GM11168 (cell line): ENCODE results near the gene AQP10.
"Not testable (repeated sequence)": the region's sequence is repeated elsewhere in the genome, so short reads cannot be mapped to it uniquely, and the experiment has no call there.

Source experiments
- in situ Hi-C: fragments of 300-500 bp; cut with MboI; formaldehyde crosslinking; loops from one replicate; pipeline ENCODE4 v1.12.0; 2022; ENCODE audit warnings: low sequenced_read_pairs; ENCODE audit not compliant: unreplicated experiment

The AQP10 gene

GRCh38 chr1:154320882-154321608 is at the start of gene AQP10:
TSS of gene AQP10 (plus strand) at chr1:154321093. CDS start at chr1:154321156, 63 bp downstream.
- in situ Hi-C loops: no loop called here

- in situ Hi-C loops: loop anchor here (5.0 kb wide), 1 partner anchor 90 kb away; no protein-coding TSS in a partner anchor
Observed at GRCh38 chr1:154272217-154272998, 48.5 kb upstream of the AQP10 start, which contains the start of gene HAX1. TSS of gene HAX1 (plus strand) at chr1:154272629. CDS start at chr1:154272724, 95 bp downstream.

- in situ Hi-C loops: loop anchor here (5.0 kb wide), 1 partner anchor 91 kb away; no protein-coding TSS in a partner anchor
Observed at GRCh38 chr1:154272999-154273563, 47.8 kb upstream of the AQP10 start.

DNA sequence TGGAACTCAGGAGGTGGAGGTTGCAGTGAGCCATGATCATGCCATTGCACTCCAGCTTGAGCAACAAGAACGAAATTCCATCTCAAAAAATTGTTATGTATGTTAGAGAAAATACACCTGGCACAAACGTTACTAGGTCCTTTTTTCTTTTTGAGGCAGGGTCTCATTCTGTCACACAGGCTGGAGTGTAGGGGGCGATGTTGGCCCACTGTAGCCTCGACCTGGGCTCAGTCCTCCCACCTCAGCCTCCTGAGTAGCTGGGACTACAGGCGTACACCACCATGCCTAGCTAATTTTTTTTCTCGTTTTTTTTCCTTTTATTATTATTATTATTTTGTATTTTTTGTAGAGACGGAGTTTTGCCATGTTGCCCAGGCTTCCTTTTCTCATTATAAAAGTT is 44.1 kb upstream of the AQP10 start:
- in situ Hi-C loops: no loop called here

GRCh38 chr1:154287591-154287990 is 33.3 kb upstream of the AQP10 start:
- in situ Hi-C loops: not testable (repeated sequence)

GRCh38 chr1:154288661-154289060 is 32.2 kb upstream of the AQP10 start:
- in situ Hi-C loops: no loop called here

DNA sequence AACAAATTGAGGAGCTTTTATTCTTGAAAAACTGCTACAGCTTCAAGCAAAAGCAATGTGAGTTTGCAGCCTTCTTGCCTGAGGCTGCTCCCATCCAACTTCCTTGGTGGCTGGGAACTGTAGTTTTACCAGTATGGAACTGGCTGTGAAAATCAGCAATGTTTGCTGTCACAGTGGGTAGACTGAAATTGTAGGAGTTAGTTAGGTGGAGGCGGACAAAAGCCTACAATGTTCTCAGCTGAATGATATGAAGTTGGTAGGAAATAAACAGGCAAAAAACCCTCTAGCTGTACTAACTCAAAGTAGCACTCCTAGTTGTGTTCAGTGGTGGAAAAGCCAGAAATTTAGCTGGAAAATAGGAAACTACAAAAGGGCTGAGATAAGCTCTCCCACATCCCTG is 30.0 kb upstream of the AQP10 start:
- in situ Hi-C loops: no loop called here

- in situ Hi-C loops: no loop called here
Observed at GRCh38 chr1:154295408-154296235, 25.3 kb upstream of the AQP10 start.

DNA sequence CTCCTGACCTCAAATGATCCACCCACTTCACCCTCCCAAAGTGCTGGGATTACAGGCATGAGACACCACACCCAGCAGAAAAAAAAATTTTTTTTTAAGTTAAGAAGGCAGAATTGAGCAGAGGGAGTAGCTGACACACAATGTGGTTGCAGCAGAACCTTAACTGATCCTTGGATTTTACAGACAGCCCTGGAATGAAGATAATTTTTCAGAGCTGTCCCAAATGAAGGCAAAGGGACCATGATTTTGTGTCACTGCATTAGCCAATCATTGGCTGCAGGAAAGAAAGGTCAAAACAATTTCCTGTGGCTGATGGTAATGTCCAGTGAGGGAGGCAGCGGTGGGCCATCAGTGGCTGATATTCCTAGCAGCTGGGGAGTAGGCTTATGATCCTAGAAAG is 19.3 kb upstream of the AQP10 start:
- in situ Hi-C loops: no loop called here

DNA sequence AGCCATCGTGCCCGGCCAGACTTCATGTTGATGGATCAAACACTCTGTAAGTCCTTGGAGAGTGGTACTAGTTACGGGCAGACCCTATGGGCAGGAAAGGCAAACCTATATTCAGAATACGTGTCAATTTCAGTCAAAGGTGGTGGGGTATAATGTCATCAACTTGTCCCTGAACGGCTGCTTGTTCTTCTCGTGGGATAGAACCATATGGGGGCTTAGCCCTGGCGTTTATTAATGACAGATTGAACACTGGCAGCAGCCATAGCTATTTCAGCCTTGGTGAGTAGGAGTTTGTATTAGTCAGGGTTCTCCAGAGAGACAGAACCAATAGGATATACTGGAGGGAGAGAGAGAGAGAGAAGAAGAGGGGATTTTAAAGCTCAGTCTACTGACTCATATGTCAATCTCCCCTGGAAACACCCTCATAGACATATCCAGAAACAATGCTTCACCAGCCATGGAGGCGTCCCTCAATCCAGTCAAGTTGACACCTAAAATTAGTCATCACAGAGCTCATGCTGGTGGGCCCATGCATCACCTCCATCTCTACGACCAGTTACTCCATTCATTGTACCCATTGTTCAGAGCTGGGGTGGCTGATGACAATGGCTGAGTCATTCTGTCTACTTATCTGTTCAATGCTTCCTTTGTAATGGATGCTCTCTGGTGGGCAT is 16.1 kb upstream of the AQP10 start:
- in situ Hi-C loops: no loop called here

DNA sequence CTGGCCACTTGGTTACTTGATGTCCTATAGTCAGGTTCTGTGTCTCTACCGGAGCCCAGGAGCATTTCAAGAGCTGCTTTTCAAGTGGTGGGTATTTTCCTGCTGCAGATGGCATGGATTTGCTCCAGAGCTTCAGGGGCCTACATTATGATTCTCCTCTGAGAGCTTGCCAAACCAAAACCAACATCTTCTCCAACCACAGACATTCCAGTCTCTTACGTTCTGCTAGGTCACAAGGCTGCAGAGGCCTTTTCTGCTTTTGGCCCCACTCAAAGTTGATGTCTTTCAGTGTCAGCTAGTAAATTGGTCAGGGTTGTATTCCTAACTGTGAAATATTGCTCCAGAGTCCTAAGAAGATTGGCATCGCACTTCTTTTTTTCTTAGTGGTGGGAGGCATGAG is 14.7 kb upstream of the AQP10 start:
- in situ Hi-C loops: no loop called here

- in situ Hi-C loops: not testable (repeated sequence)
Observed at GRCh38 chr1:154307670-154308270, 13.1 kb upstream of the AQP10 start.

DNA sequence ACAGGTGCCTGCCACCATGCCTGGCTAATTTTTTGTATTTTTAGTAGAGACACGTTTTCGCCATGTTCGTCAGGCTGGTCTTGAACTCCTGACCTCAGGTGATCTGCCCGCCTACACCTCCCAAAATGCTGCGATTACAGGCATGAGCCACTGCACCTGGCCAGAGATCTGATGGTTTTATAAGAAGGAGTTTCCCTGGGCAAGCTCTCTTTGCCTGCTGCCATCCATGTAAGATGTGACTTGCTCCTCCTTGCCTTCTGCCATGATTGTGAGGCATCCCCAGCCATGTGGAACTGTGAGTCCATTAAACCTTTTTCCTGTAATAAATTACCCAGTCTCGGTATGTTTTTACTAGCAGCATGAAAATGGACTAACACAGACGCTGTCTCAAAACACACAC is 11.8 kb upstream of the AQP10 start:
- in situ Hi-C loops: not testable (repeated sequence)

DNA sequence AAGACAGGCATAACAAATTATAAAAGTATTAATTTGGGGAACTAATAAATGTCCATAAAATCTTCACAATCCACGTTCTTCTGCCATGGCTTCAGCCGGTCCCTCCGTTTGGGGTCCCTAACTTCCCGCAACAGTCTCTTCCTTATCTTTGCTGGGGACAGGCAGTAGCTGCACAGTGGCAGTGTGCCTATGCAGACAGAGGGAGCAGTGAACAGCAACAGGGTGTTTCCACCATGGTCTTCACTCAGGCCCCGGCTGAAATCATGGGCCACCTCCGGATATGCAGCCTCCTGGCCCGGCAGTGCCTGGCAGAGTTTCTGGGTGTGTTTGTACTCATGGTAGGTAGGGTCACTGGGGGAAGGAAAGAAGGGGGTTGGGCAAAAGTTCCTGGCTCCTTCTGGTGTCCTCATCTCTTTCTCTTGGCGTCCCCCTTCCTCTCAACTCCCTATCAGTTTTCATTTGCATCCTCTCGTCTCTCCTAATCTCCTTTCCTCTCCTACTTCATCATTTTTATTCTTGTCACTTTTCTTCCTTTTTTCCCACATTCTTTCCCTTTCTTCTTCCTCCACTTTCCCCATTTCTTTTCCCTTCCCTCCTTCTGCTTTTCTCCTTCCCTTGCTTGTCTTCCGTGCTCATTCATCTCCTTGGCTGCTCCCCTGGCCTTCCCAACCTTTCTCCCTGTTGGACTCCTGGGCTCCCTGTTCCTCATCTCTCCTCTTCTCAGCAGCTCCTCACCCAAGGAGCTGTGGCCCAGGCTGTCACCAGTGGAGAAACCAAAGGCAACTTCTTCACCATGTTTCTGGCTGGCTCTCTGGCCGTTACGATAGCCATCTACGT is 8.4 kb upstream of the AQP10 start:
- in situ Hi-C loops: not testable (repeated sequence)

GRCh38 chr1:154313066-154313356 is 7.9 kb upstream of the AQP10 start:
- in situ Hi-C loops: no loop called here

GRCh38 chr1:154314226-154314625 is 6.7 kb upstream of the AQP10 start:
- in situ Hi-C loops: not testable (repeated sequence)

DNA sequence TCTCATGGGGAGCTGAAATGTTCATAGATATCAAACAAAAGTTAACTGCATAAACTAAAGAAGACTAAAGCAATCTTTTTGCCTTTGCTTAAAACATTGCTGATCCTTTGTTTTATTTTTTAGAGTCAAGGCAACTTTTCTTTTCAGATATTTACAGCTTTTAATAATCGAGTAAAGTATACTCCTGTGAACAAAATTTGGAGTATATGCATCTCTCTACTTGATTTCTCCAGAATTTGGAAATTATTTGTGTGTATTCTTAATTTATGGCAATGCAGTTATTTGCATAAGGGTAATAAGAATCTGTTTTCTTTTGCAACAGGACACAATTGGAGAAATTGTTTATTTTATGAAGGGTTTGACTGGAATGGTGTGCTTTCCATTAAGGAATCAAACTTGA is 4.2 kb upstream of the AQP10 start:
- in situ Hi-C loops: no loop called here

DNA sequence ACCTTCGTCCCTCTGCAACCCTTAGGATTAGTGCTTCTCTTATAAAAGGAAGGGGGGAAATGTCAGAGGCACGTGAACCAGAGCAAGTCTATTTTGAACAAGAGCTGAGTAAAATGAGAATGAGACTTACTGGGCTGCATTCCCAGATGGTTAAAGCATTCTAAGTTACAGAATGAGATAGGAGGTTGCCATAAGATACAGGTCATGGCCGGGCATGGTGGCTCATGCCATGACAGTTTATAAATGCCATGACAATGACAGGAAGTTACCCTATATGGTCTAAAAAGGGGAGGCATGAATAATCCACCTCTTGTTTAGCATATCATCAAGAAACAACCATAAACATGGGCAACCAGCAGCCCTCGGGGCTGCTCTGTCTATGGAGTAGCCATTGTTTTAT is 2.5 kb upstream of the AQP10 start:
- in situ Hi-C loops: no loop called here

GRCh38 chr1:154321609-154321934 is 679 bp downstream of the AQP10 start:
- in situ Hi-C loops: not testable (repeated sequence)
